ENCODE results near the gene FZR1.

The FZR1 gene

GRCh38 chr19:3545669-3546034 is 39.5 kb downstream of the FZR1 start:
- Histone ChIP-seq H3K9ac (ENCODE audit: insufficient read length) (no peak overlapping the region), H3K9me3 (ENCODE audit: low read depth, low read length) (no peaks in the 10 kb centered on the region), H3K36me3 (ENCODE audit: insufficient read depth, low read length) (no peaks in the 10 kb centered on the region), H3K4me3 (no peak overlapping the region), H3K27ac (no peak overlapping the region)
- TF ChIP-seq EZH2 (IDR thresholded peaks at IDR 0.05) (no peak), POLR2AphosphoS5 (IDR thresholded peaks at IDR 0.05; ENCODE audit: borderline replicate concordance, low read depth, low read length) (no peak), FOXP2 (optimal IDR thresholded peaks at IDR 0.05; ENCODE audit: control extremely low read depth, extremely low read length, insufficient read depth) (no peak)
- DNase-seq (ENCODE audit: low read depth, low spot score): no peak

- H3K36me3 ChIP-seq (ENCODE audit: insufficient read depth, low read length): no peaks in the 10 kb centered on the region
- H3K9me3 ChIP-seq (ENCODE audit: low read depth, low read length): no peaks in the 10 kb centered on the region
- H3K4me3 ChIP-seq: no peak overlapping the region
- H3K27ac ChIP-seq: no peak overlapping the region
- TF ChIP-seq FOXP2 (optimal IDR thresholded peaks at IDR 0.05; ENCODE audit: control extremely low read depth, extremely low read length, insufficient read depth) (no peak), EZH2 (IDR thresholded peaks at IDR 0.05) (no peak), POLR2AphosphoS5 (IDR thresholded peaks at IDR 0.05; ENCODE audit: borderline replicate concordance, low read depth, low read length) (no peak)
- no peak for DNase-seq (ENCODE audit: low read depth, low spot score)
- no peak overlapping the region for H3K9ac ChIP-seq (ENCODE audit: insufficient read length)
These were observed 40.0 kb downstream of the FZR1 start for GRCh38 chr19:3546119-3546518.

GRCh38 chr19:3547301-3547731 is 41.2 kb downstream of the FZR1 start:
- TF ChIP-seq FOXP2 (optimal IDR thresholded peaks at IDR 0.05; ENCODE audit: control extremely low read depth, extremely low read length, insufficient read depth): no peak
- TF ChIP-seq POLR2AphosphoS5 (IDR thresholded peaks at IDR 0.05; ENCODE audit: borderline replicate concordance, low read depth, low read length): no peak
- TF ChIP-seq EZH2 (IDR thresholded peaks at IDR 0.05): no peak
- no peak overlapping the region for H3K9ac ChIP-seq (ENCODE audit: insufficient read length)
- H3K4me3 ChIP-seq: no peak overlapping the region
- DNase-seq (ENCODE audit: low read depth, low spot score): no peak
- no peaks in the 10 kb centered on the region for H3K36me3 ChIP-seq (ENCODE audit: insufficient read depth, low read length)
- no peaks in the 10 kb centered on the region for H3K9me3 ChIP-seq (ENCODE audit: low read depth, low read length)
- H3K27ac ChIP-seq: no peak overlapping the region

- Histone ChIP-seq H3K9ac (ENCODE audit: insufficient read length) (no peak overlapping the region), H3K9me3 (ENCODE audit: low read depth, low read length) (no peaks in the 10 kb centered on the region), H3K27ac (no peak overlapping the region), H3K36me3 (ENCODE audit: insufficient read depth, low read length) (no peaks in the 10 kb centered on the region), H3K4me3 (no peak overlapping the region)
- TF ChIP-seq FOXP2 (optimal IDR thresholded peaks at IDR 0.05; ENCODE audit: control extremely low read depth, extremely low read length, insufficient read depth): no peak
- TF ChIP-seq POLR2AphosphoS5 (IDR thresholded peaks at IDR 0.05; ENCODE audit: borderline replicate concordance, low read depth, low read length): no peak
- TF ChIP-seq EZH2 (IDR thresholded peaks at IDR 0.05): no peak
- DNase-seq (ENCODE audit: low read depth, low spot score): no peak
These were observed 41.7 kb downstream of the FZR1 start for GRCh38 chr19:3547767-3548282.

DNA sequence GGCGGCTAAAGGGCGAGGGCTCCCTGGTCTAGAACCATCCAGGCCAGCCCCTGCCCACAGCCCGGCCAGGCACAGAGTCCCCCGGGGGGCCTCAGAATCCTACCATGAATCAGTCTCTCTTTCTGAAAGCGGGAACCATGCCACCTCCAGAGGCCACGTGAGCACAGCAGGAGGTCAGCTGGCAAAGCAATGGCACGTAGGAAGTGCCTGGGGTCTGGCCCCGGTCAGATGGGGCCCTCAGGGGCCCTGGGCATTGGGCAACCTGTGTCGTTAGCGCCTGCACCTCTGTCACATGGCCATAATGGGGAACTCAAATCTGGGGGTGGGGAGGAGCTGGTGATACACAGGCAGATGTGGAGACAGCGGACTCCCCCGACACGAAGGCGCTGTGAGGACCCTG is 42.5 kb downstream of the FZR1 start:
- Histone ChIP-seq H3K9me3 (ENCODE audit: low read depth, low read length) (no peaks in the 10 kb centered on the region), H3K4me3 (no peak overlapping the region), H3K36me3 (ENCODE audit: insufficient read depth, low read length) (no peaks in the 10 kb centered on the region), H3K9ac (ENCODE audit: insufficient read length) (no peak overlapping the region), H3K27ac (no peak overlapping the region)
- no peak for DNase-seq (ENCODE audit: low read depth, low spot score)
- TF ChIP-seq EZH2 (IDR thresholded peaks at IDR 0.05) (no peak), FOXP2 (optimal IDR thresholded peaks at IDR 0.05; ENCODE audit: control extremely low read depth, extremely low read length, insufficient read depth) (no peak), POLR2AphosphoS5 (IDR thresholded peaks at IDR 0.05; ENCODE audit: borderline replicate concordance, low read depth, low read length) (no peak)

- H3K9me3 ChIP-seq (ENCODE audit: low read depth, low read length): no peaks in the 10 kb centered on the region
- DNase-seq (ENCODE audit: low read depth, low spot score): no peak
- TF ChIP-seq EZH2 (IDR thresholded peaks at IDR 0.05) (no peak), FOXP2 (optimal IDR thresholded peaks at IDR 0.05; ENCODE audit: control extremely low read depth, extremely low read length, insufficient read depth) (no peak), POLR2AphosphoS5 (IDR thresholded peaks at IDR 0.05; ENCODE audit: borderline replicate concordance, low read depth, low read length) (no peak)
- H3K4me3 ChIP-seq: no peak overlapping the region
- no peaks in the 10 kb centered on the region for H3K36me3 ChIP-seq (ENCODE audit: insufficient read depth, low read length)
- H3K9ac ChIP-seq (ENCODE audit: insufficient read length): no peak overlapping the region
- no peak overlapping the region for H3K27ac ChIP-seq
These were observed 43.7 kb downstream of the FZR1 start for GRCh38 chr19:3549816-3550215.

DNA sequence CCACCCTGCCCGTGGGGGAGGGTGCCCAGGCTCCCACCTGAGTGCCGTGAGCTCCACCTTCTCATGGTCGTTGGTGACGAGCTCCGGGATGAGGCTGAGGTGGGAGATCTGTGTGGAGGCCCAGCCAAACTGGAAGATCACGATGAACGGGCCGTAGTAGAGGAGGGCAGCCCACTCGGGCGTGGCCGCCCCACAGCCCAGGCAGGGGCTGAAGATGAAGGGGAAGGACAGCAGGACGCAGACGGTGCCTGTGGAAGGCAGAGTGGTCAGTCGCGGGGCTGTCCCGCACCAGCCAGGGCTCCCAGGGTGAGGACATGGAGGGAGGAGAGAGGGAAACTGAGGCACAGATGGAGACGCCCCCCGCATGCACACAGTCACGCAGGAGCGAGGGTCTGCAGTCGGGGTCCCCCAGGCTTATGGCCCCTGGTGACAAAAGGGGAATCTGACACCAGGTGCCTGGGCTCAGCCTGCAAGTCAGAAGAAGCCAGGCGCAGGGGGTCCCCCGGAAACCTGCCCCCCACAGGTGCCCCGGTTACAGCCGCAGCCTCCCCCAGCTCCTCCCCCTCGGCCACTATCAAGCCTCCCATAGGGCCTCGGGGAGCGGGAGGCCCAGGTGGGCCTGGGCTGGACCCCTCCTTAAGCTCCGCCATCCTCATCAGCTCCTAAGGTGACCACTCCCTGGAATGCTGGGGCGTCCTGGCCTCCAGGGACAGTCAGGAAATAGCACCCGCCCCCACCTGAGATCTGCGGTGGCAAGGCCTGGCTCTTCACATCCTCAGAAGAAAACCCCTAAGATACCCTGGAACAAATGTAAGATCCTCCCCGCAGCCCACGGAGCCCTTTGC is 45.1 kb downstream of the FZR1 start:
- no peak overlapping the region for H3K9ac ChIP-seq (ENCODE audit: insufficient read length)
- no peak overlapping the region for H3K4me3 ChIP-seq
- TF ChIP-seq POLR2AphosphoS5 (IDR thresholded peaks at IDR 0.05; ENCODE audit: borderline replicate concordance, low read depth, low read length) (no peak), EZH2 (IDR thresholded peaks at IDR 0.05) (no peak), FOXP2 (optimal IDR thresholded peaks at IDR 0.05; ENCODE audit: control extremely low read depth, extremely low read length, insufficient read depth) (no peak)
- H3K36me3 ChIP-seq (ENCODE audit: insufficient read depth, low read length): no peaks in the 10 kb centered on the region
- H3K9me3 ChIP-seq (ENCODE audit: low read depth, low read length): no peaks in the 10 kb centered on the region
- H3K27ac ChIP-seq: no peak overlapping the region
- no peak for DNase-seq (ENCODE audit: low read depth, low spot score)

DNA sequence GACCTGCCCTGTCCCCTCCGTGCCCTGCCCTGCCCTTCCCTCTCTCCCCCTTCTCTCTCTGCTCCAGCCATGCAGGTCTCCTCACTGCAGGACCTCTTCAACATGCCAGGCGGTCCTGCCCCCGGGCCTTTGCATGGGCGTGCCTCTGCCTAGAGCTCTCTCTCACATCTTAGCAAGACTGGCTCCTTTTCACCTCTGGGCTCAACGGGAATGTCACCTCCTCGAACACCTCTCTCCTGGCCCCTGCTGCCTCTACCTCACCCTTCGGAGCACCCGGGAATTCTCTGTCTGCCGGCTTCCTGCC is 45.6 kb downstream of the FZR1 start:
- Histone ChIP-seq H3K9me3 (ENCODE audit: low read depth, low read length) (no peaks in the 10 kb centered on the region), H3K9ac (ENCODE audit: insufficient read length) (no peak overlapping the region), H3K27ac (no peak overlapping the region), H3K4me3 (no peak overlapping the region), H3K36me3 (ENCODE audit: insufficient read depth, low read length) (no peaks in the 10 kb centered on the region)
- no peak for DNase-seq (ENCODE audit: low read depth, low spot score)
- TF ChIP-seq POLR2AphosphoS5 (IDR thresholded peaks at IDR 0.05; ENCODE audit: borderline replicate concordance, low read depth, low read length) (no peak), EZH2 (IDR thresholded peaks at IDR 0.05) (no peak), FOXP2 (optimal IDR thresholded peaks at IDR 0.05; ENCODE audit: control extremely low read depth, extremely low read length, insufficient read depth) (no peak)
